ENCODE data around the gene ZNF423.

ZNF423 gene

GRCh38 chr16:49832177-49832576, 23.7 kb downstream of the ZNF423 start:
- no peaks in the 10 kb centered on the region for H3K4me1 ChIP-seq (ENCODE audit: control insufficient read depth, insufficient read depth, low read length)
- H3K36me3 ChIP-seq (ENCODE audit: insufficient read depth, low read length) = no peaks in the 10 kb centered on the region
- H3K4me2 ChIP-seq (ENCODE audit: low read length) = no peak overlapping the region
- H3K4me3 ChIP-seq (ENCODE audit: low read length) = no peak overlapping the region
- no peak overlapping the region for H3K9ac ChIP-seq (ENCODE audit: low read depth, low read length)
- no peaks in the 10 kb centered on the region for H3K9me3 ChIP-seq (replicated peaks; ENCODE audit: low read length)
- peaks cover 45% of the 10 kb centered on the region for H3K27me3 ChIP-seq (ENCODE audit: control insufficient read depth, insufficient read depth, low read length)

DNA sequence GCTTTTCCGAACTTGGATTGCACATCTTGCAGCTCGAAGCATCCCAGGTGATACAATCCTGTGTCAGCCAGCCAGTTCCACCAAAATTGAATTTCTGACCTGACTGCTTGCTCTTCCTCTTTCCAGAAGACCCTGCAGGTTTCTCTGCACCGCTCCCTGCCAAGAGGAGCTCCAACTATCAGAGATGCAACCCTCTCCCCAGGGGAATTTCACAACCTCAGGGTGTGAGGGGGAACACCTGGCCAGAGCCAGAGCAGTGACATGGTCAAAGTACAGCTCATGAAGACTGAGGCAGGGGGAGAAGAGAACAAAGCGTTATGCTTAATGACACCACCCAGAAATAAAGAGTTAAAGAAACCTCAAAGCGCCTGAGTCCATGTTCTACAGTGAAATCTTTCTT, 25.0 kb downstream of the ZNF423 start:
- Histone ChIP-seq H3K27me3 (ENCODE audit: control insufficient read depth, insufficient read depth, low read length) (peaks cover 38% of the 10 kb centered on the region), H3K4me3 (ENCODE audit: low read length) (no peak overlapping the region), H3K9ac (ENCODE audit: low read depth, low read length) (no peak overlapping the region), H3K36me3 (ENCODE audit: insufficient read depth, low read length) (no peaks in the 10 kb centered on the region), H3K4me2 (ENCODE audit: low read length) (no peak overlapping the region), H3K4me1 (ENCODE audit: control insufficient read depth, insufficient read depth, low read length) (no peaks in the 10 kb centered on the region), H3K9me3 (replicated peaks; ENCODE audit: low read length) (no peaks in the 10 kb centered on the region)

DNA sequence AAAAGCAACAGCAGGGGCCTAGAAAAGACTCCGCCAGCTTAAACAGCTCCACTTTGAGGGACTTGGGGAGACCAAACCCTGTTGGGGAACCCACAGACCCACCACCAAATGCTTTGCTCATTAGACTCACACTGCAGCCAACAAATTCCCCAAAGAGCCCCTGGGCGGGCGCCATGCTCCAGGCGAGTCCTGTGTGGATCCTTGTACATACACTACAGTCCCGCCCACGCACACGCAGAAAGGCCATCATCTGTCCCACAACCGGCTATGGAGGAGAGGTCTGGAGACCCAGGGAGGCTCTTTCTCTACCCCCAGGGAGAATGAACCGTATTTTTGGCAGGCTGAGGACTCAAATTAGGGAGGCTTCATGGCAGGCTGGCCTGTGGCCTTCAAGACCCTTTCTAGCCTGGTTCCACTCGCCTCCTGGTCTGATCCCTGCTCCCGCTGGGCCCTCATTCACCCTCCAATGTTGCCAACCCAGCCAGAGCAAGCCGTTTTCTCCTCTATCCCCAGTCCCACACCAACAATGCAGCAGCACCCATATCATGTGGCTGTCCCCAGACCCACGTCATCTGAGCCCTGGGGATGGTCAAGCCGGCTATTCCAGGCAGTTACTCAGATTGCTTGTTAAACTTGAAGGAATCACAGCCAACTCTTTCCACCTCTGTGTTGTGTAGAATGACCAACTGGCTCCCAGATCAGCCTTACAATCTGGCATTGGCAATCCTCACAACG, 27.2 kb downstream of the ZNF423 start:
- Histone ChIP-seq H3K9ac (ENCODE audit: low read depth, low read length) (no peak overlapping the region), H3K36me3 (ENCODE audit: insufficient read depth, low read length) (no peaks in the 10 kb centered on the region), H3K4me3 (ENCODE audit: low read length) (no peak overlapping the region), H3K27me3 (ENCODE audit: control insufficient read depth, insufficient read depth, low read length) (peaks cover 46% of the 10 kb centered on the region), H3K9me3 (replicated peaks; ENCODE audit: low read length) (no peaks in the 10 kb centered on the region), H3K4me1 (ENCODE audit: control insufficient read depth, insufficient read depth, low read length) (no peaks in the 10 kb centered on the region), H3K4me2 (ENCODE audit: low read length) (no peak overlapping the region)

DNA sequence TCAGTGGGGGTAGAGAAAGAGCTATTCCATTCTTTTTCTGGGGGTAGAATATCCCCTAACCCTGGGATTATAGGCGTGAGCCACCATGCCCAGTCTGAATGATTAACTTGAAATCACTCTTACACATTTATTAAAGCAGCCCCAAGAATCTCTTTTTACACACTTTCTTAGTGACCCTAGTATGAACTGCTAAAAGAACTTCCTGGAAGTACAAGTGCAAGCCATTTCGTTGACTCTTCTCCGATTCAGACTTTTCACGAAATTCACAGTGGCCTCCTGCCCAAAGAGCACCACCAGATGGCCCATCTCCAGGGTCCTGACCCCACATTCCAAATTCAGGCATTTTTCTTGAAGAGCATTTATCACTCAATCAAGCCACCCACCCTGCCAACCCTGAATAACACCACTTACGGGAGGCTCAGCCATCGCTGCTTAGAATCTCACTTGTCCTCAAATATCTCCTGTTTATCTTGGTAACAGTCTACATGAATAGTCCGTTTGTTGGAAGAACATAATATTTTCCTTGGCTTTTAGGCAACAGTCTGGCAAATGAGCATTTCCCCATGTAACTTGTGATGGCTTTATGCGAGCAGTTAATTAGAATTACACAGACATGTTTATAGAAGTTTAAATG, 28.0 kb downstream of the ZNF423 start:
- no peak overlapping the region for H3K4me2 ChIP-seq (ENCODE audit: low read length)

GRCh38 chr16:49826515-49826914, 29.4 kb downstream of the ZNF423 start:
- H3K9ac ChIP-seq (ENCODE audit: low read depth, low read length) = no peak overlapping the region
- H3K4me1 ChIP-seq (ENCODE audit: control insufficient read depth, insufficient read depth, low read length) = no peaks in the 10 kb centered on the region
- H3K9me3 ChIP-seq (replicated peaks; ENCODE audit: low read length) = no peaks in the 10 kb centered on the region
- H3K27me3 ChIP-seq (ENCODE audit: control insufficient read depth, insufficient read depth, low read length) = peaks cover 46% of the 10 kb centered on the region
- no peak overlapping the region for H3K4me3 ChIP-seq (ENCODE audit: low read length)
- H3K4me2 ChIP-seq (ENCODE audit: low read length) = no peak overlapping the region
- no peaks in the 10 kb centered on the region for H3K36me3 ChIP-seq (ENCODE audit: insufficient read depth, low read length)

More for the DNA sequence above, 28.0 kb downstream of the ZNF423 start:
- H3K27me3 ChIP-seq (ENCODE audit: control insufficient read depth, insufficient read depth, low read length) = peaks cover 51% of the 10 kb centered on the region
- H3K36me3 ChIP-seq (ENCODE audit: insufficient read depth, low read length) = no peaks in the 10 kb centered on the region
- no peak overlapping the region for H3K9ac ChIP-seq (ENCODE audit: low read depth, low read length)
- no peaks in the 10 kb centered on the region for H3K4me1 ChIP-seq (ENCODE audit: control insufficient read depth, insufficient read depth, low read length)
- no peaks in the 10 kb centered on the region for H3K9me3 ChIP-seq (replicated peaks; ENCODE audit: low read length)
- no peak overlapping the region for H3K4me3 ChIP-seq (ENCODE audit: low read length)

DNA sequence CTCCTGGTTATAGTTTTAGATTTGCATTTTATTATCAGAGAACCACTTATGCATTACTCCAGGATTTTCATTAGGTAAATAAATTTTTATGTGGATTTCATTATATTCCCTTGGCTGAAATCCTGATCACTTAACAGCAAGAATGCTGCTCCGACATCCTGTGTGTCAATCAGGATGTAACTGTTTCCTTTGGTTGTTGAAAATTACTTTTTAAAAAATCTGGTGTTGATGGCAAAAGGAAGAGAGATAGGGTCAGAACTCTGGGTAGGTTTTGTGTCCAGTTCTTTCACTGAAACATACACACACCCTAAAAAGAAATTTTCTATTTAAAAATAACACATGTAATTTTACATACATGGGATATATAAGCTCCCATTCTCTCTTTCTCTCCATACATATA, 30.9 kb downstream of the ZNF423 start:
- no peaks in the 10 kb centered on the region for H3K36me3 ChIP-seq (ENCODE audit: insufficient read depth, low read length)
- H3K4me3 ChIP-seq (ENCODE audit: low read length) = no peak overlapping the region
- H3K27me3 ChIP-seq (ENCODE audit: control insufficient read depth, insufficient read depth, low read length) = peaks cover 38% of the 10 kb centered on the region
- H3K4me2 ChIP-seq (ENCODE audit: low read length) = no peak overlapping the region
- no peaks in the 10 kb centered on the region for H3K9me3 ChIP-seq (replicated peaks; ENCODE audit: low read length)
- no peak overlapping the region for H3K9ac ChIP-seq (ENCODE audit: low read depth, low read length)
- no peaks in the 10 kb centered on the region for H3K4me1 ChIP-seq (ENCODE audit: control insufficient read depth, insufficient read depth, low read length)

GRCh38 chr16:49824593-49824992, 31.3 kb downstream of the ZNF423 start:
- Histone ChIP-seq H3K9ac (ENCODE audit: low read depth, low read length) (no peak overlapping the region), H3K9me3 (replicated peaks; ENCODE audit: low read length) (no peaks in the 10 kb centered on the region), H3K4me3 (ENCODE audit: low read length) (no peak overlapping the region), H3K4me1 (ENCODE audit: control insufficient read depth, insufficient read depth, low read length) (no peaks in the 10 kb centered on the region), H3K27me3 (ENCODE audit: control insufficient read depth, insufficient read depth, low read length) (peaks cover 34% of the 10 kb centered on the region), H3K4me2 (ENCODE audit: low read length) (peak overlapping the region; percentile 2), H3K36me3 (ENCODE audit: insufficient read depth, low read length) (no peaks in the 10 kb centered on the region)

GRCh38 chr16:49822649-49823370, 33.1 kb downstream of the ZNF423 start:
- no peak overlapping the region for H3K9ac ChIP-seq (ENCODE audit: low read depth, low read length)
- no peaks in the 10 kb centered on the region for H3K36me3 ChIP-seq (ENCODE audit: insufficient read depth, low read length)
- H3K27me3 ChIP-seq (ENCODE audit: control insufficient read depth, insufficient read depth, low read length) = peaks cover 20% of the 10 kb centered on the region
- H3K4me1 ChIP-seq (ENCODE audit: control insufficient read depth, insufficient read depth, low read length) = no peaks in the 10 kb centered on the region
- no peak overlapping the region for H3K4me3 ChIP-seq (ENCODE audit: low read length)
- H3K4me2 ChIP-seq (ENCODE audit: low read length) = no peak overlapping the region
- no peaks in the 10 kb centered on the region for H3K9me3 ChIP-seq (replicated peaks; ENCODE audit: low read length)

GRCh38 chr16:49821614-49822282, 34.2 kb downstream of the ZNF423 start:
- no peak overlapping the region for H3K4me2 ChIP-seq (ENCODE audit: low read length)
- no peaks in the 10 kb centered on the region for H3K4me1 ChIP-seq (ENCODE audit: control insufficient read depth, insufficient read depth, low read length)
- no peak overlapping the region for H3K4me3 ChIP-seq (ENCODE audit: low read length)
- peaks cover 15% of the 10 kb centered on the region for H3K27me3 ChIP-seq (ENCODE audit: control insufficient read depth, insufficient read depth, low read length)
- no peaks in the 10 kb centered on the region for H3K36me3 ChIP-seq (ENCODE audit: insufficient read depth, low read length)
- no peaks in the 10 kb centered on the region for H3K9me3 ChIP-seq (replicated peaks; ENCODE audit: low read length)
- H3K9ac ChIP-seq (ENCODE audit: low read depth, low read length) = no peak overlapping the region

DNA sequence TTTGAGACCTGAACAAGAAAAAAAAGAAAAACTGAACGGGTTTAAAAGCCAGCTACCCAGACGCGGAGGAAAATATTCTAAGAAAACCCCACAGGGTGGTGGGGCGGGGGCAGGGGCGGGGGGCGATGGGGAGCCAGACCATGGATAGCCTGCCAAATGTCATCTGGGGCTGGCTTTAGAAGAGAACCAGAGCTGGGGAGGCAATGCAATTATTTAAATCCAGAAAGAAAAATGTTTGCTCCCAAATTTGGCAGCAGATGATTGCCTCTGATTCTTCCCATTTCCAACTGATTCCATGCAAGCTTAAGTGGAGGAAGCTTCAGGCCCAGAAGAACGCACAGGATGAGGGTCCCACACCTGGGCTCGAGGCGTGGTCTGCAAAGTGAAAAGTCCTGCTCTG, 34.8 kb downstream of the ZNF423 start:
- H3K4me1 ChIP-seq (ENCODE audit: control insufficient read depth, insufficient read depth, low read length) = no peaks in the 10 kb centered on the region
- H3K36me3 ChIP-seq (ENCODE audit: insufficient read depth, low read length) = no peaks in the 10 kb centered on the region
- H3K9me3 ChIP-seq (replicated peaks; ENCODE audit: low read length) = no peaks in the 10 kb centered on the region
- H3K4me3 ChIP-seq (ENCODE audit: low read length) = no peak overlapping the region
- H3K4me2 ChIP-seq (ENCODE audit: low read length) = no peak overlapping the region
- peaks cover 15% of the 10 kb centered on the region for H3K27me3 ChIP-seq (ENCODE audit: control insufficient read depth, insufficient read depth, low read length)
- no peak overlapping the region for H3K9ac ChIP-seq (ENCODE audit: low read depth, low read length)

- Histone ChIP-seq H3K9me3 (replicated peaks; ENCODE audit: low read length) (no peaks in the 10 kb centered on the region), H3K9ac (ENCODE audit: low read depth, low read length) (no peak overlapping the region), H3K4me1 (ENCODE audit: control insufficient read depth, insufficient read depth, low read length) (no peaks in the 10 kb centered on the region), H3K27me3 (ENCODE audit: control insufficient read depth, insufficient read depth, low read length) (peaks cover 6% of the 10 kb centered on the region), H3K36me3 (ENCODE audit: insufficient read depth, low read length) (no peaks in the 10 kb centered on the region), H3K4me2 (ENCODE audit: low read length) (no peak overlapping the region), H3K4me3 (ENCODE audit: low read length) (no peak overlapping the region)
Observed at GRCh38 chr16:49817754-49818507, 38.0 kb downstream of the ZNF423 start.

All from skeletal muscle satellite cell (primary cell).